ENCODE data around the gene CPED1. TPM values are rescaled to one million over a fixed set of nuclear protein-coding genes. Genes with fewer than 3 reads are reported as not detected.

The CPED1 gene
- total and polyA plus RNA-seq, 5 donors = 3.9 to 31.1 (median 28.0) TPM

- Histone ChIP-seq H3K4me1 (ENCODE audit: control insufficient read depth, insufficient read depth, low read length) (peaks cover 3% of the 10 kb centered on the region), H3K27me3 (ENCODE audit: control insufficient read depth, insufficient read depth) (no peaks in the 10 kb centered on the region), H3K9me3 (ENCODE audit: control insufficient read depth, low read length) (no peaks in the 10 kb centered on the region), H3K4me3 (ENCODE audit: low read length) (no peak overlapping the region), H3K27ac (ENCODE audit: low read length) (no peak overlapping the region)
- WGBS = 92% methylated on average over 3 of the region's 3 CpGs
- no peak for ATAC-seq
- intact Hi-C loops (cut with DNase I) = no loop called here
- DNase-seq = no peak
Measured at GRCh38 chr7:121075952-121076349, 87.4 kb downstream of the CPED1 start.

- H3K27ac ChIP-seq (ENCODE audit: low read length) = no peak overlapping the region
- H3K9me3 ChIP-seq (ENCODE audit: control insufficient read depth, low read length) = no peaks in the 10 kb centered on the region
- no peak for DNase-seq
- H3K4me1 ChIP-seq (ENCODE audit: control insufficient read depth, insufficient read depth, low read length) = peaks cover 3% of the 10 kb centered on the region
- H3K4me3 ChIP-seq (ENCODE audit: low read length) = no peak overlapping the region
- WGBS = 84% methylated on average over 3 of the region's 3 CpGs
- intact Hi-C loops (cut with DNase I) = no loop called here
- no peak for ATAC-seq
- H3K27me3 ChIP-seq (ENCODE audit: control insufficient read depth, insufficient read depth) = no peaks in the 10 kb centered on the region
Measured at GRCh38 chr7:121076350-121077164, 88.0 kb downstream of the CPED1 start.

- ATAC-seq (no peak), DNase-seq (no peak)
- no peaks in the 10 kb centered on the region for H3K27me3 ChIP-seq (ENCODE audit: control insufficient read depth, insufficient read depth)
- H3K27ac ChIP-seq (ENCODE audit: low read length) = no peak overlapping the region
- no peaks in the 10 kb centered on the region for H3K9me3 ChIP-seq (ENCODE audit: control insufficient read depth, low read length)
- intact Hi-C loops (cut with DNase I) = no loop called here
- H3K4me1 ChIP-seq (ENCODE audit: control insufficient read depth, insufficient read depth, low read length) = peaks cover 3% of the 10 kb centered on the region
- no peak overlapping the region for H3K4me3 ChIP-seq (ENCODE audit: low read length)
Measured at GRCh38 chr7:121077165-121077630, 88.7 kb downstream of the CPED1 start.

GRCh38 chr7:121078701-121079227 lies 90.3 kb downstream of the CPED1 start:
- Histone ChIP-seq H3K9me3 (ENCODE audit: control insufficient read depth, low read length) (no peaks in the 10 kb centered on the region), H3K27ac (ENCODE audit: low read length) (no peak overlapping the region), H3K4me1 (ENCODE audit: control insufficient read depth, insufficient read depth, low read length) (peaks cover 3% of the 10 kb centered on the region), H3K4me3 (ENCODE audit: low read length) (no peak overlapping the region), H3K27me3 (ENCODE audit: control insufficient read depth, insufficient read depth) (no peaks in the 10 kb centered on the region)
- ATAC-seq = no peak
- intact Hi-C loops (cut with DNase I) = no loop called here
- WGBS = 93% methylated on average over 2 of the region's 2 CpGs
- no peak for DNase-seq

GRCh38 chr7:121079425-121080169 lies 91.1 kb downstream of the CPED1 start:
- Histone ChIP-seq H3K27me3 (ENCODE audit: control insufficient read depth, insufficient read depth) (no peaks in the 10 kb centered on the region), H3K27ac (ENCODE audit: low read length) (no peak overlapping the region), H3K4me1 (ENCODE audit: control insufficient read depth, insufficient read depth, low read length) (peaks cover 1% of the 10 kb centered on the region), H3K9me3 (ENCODE audit: control insufficient read depth, low read length) (no peaks in the 10 kb centered on the region), H3K4me3 (ENCODE audit: low read length) (no peak overlapping the region)
- intact Hi-C loops (cut with DNase I) = loop anchor here in 3 of 4 donors (2.0 to 5.0 kb wide), 2 partner anchors 91 to 92 kb away; partner anchors contain the start of gene CPED1 (in 3 of the 3)
- whole genome bisulfite sequencing = 89% methylated on average over 5 of the region's 5 CpGs
- DNase-seq = no peak
- ATAC-seq = no peak

GRCh38 chr7:121080257-121080912 lies 91.9 kb downstream of the CPED1 start:
- Histone ChIP-seq H3K27ac (ENCODE audit: low read length) (no peak overlapping the region), H3K4me3 (ENCODE audit: low read length) (no peak overlapping the region), H3K4me1 (ENCODE audit: control insufficient read depth, insufficient read depth, low read length) (peaks cover 4% of the 10 kb centered on the region), H3K9me3 (ENCODE audit: control insufficient read depth, low read length) (no peaks in the 10 kb centered on the region), H3K27me3 (ENCODE audit: control insufficient read depth, insufficient read depth) (no peaks in the 10 kb centered on the region)
- WGBS = 96% methylated on average over 2 of the region's 2 CpGs
- intact Hi-C loops (cut with DNase I) = loop anchor here in 3 of 4 donors (2.0 to 5.0 kb wide), 2 partner anchors 92 to 93 kb away; partner anchors contain the start of gene CPED1 (in 3 of the 3)
- DNase-seq (no peak), ATAC-seq (no peak)

- DNase-seq (no peak), ATAC-seq (no peak)
- intact Hi-C loops (cut with DNase I) = loop anchor here in 3 of 4 donors (2.0 to 5.0 kb wide), 2 partner anchors 92 to 94 kb away; partner anchors contain the start of gene CPED1 (in 3 of the 3)
- 71% methylated on average over 4 of the region's 4 CpGs for WGBS
- Histone ChIP-seq H3K9me3 (ENCODE audit: control insufficient read depth, low read length) (no peaks in the 10 kb centered on the region), H3K27me3 (ENCODE audit: control insufficient read depth, insufficient read depth) (no peaks in the 10 kb centered on the region), H3K4me1 (ENCODE audit: control insufficient read depth, insufficient read depth, low read length) (peaks cover 4% of the 10 kb centered on the region), H3K27ac (ENCODE audit: low read length) (no peak overlapping the region), H3K4me3 (ENCODE audit: low read length) (no peak overlapping the region)
Measured at GRCh38 chr7:121080913-121081326, 92.4 kb downstream of the CPED1 start.

GRCh38 chr7:121081327-121081936 lies 92.9 kb downstream of the CPED1 start:
- WGBS = 46% methylated on average over 3 of the region's 3 CpGs
- peaks cover 4% of the 10 kb centered on the region for H3K4me1 ChIP-seq (ENCODE audit: control insufficient read depth, insufficient read depth, low read length)
- H3K27ac ChIP-seq (ENCODE audit: low read length) = no peak overlapping the region
- intact Hi-C loops (cut with DNase I) = loop anchor here in 3 of 4 donors (2.0 to 5.0 kb wide), 2 partner anchors 93 to 94 kb away; partner anchors contain the start of gene CPED1 (in 3 of the 3)
- H3K27me3 ChIP-seq (ENCODE audit: control insufficient read depth, insufficient read depth) = no peaks in the 10 kb centered on the region
- H3K9me3 ChIP-seq (ENCODE audit: control insufficient read depth, low read length) = no peaks in the 10 kb centered on the region
- DNase-seq (no peak), ATAC-seq (peak; percentile 66 to 70)
- no peak overlapping the region for H3K4me3 ChIP-seq (ENCODE audit: low read length)

GRCh38 chr7:121082400-121083101 lies 94.0 kb downstream of the CPED1 start:
- intact Hi-C loops (cut with DNase I) = loop anchor here in 1 of 4 donors (5.0 kb wide), 1 partner anchor 95 kb away; the partner anchor contains the start of gene CPED1
- H3K4me3 ChIP-seq (ENCODE audit: low read length) = no peak overlapping the region
- H3K27me3 ChIP-seq (ENCODE audit: control insufficient read depth, insufficient read depth) = no peaks in the 10 kb centered on the region
- H3K4me1 ChIP-seq (ENCODE audit: control insufficient read depth, insufficient read depth, low read length) = peaks cover 3% of the 10 kb centered on the region
- no peak overlapping the region for H3K27ac ChIP-seq (ENCODE audit: low read length)
- no peaks in the 10 kb centered on the region for H3K9me3 ChIP-seq (ENCODE audit: control insufficient read depth, low read length)
- ATAC-seq (no peak), DNase-seq (no peak)
